MM.1S (cell line): ENCODE data around the gene MYH15.
A peak's percentile ranks its signal among the peaks of the same experiment; 100 is the strongest.

ENCODE experiments used
- DNase-seq: peaks from one replicate; pipeline ENCODE4 v3.0.0-alpha.2; 2015
- H2AFZ ChIP-seq: fragments of 300-600 bp; sonication (generic); 2 replicates; pipeline ENCODE4 v1.6.0; 2016; ENCODE audit warnings: antibody characterized with exemption, low read length
- H3F3A ChIP-seq: fragments of 300-600 bp; sonication (generic); 2 replicates; pipeline ENCODE4 v1.6.1; 2016; ENCODE audit warnings: mild to moderate bottlenecking, antibody characterized with exemption, low read length, moderate library complexity, mixed read lengths; ENCODE audit not compliant: insufficient read depth
- H3K27ac ChIP-seq: fragments of 300-600 bp; sonication (generic); 2 replicates; pipeline ENCODE4 v1.5.1; 2016; ENCODE audit warnings: mild to moderate bottlenecking, low read length
- H3K27me3 ChIP-seq: fragments of 300-600 bp; sonication (generic); replicated peaks from 2 replicates; pipeline ENCODE4 v1.6.0; 2016; ENCODE audit warnings: low read length; ENCODE audit not compliant: insufficient read depth
- H3K36me3 ChIP-seq: fragments of 300-600 bp; sonication (generic); replicated peaks from 2 replicates; pipeline ENCODE4 v1.6.1; 2016; ENCODE audit warnings: mild to moderate bottlenecking, low read length, mixed read lengths; ENCODE audit not compliant: insufficient read depth
- H3K4me1 ChIP-seq: fragments of 300-600 bp; sonication (generic); 2 replicates; pipeline ENCODE4 v1.6.1; 2016; ENCODE audit warnings: low read length, mixed read lengths
- H3K4me2 ChIP-seq: fragments of 300-600 bp; sonication (generic); 2 replicates; pipeline ENCODE4 v1.6.0; 2016; ENCODE audit warnings: low read depth, low read length
- H3K4me3 ChIP-seq: fragments of 300-600 bp; sonication (generic); 2 replicates; pipeline ENCODE4 v1.5.1; 2016; ENCODE audit warnings: low read length, mixed read lengths
- H3K79me2 ChIP-seq: fragments of 300-600 bp; sonication (generic); 2 replicates; pipeline ENCODE4 v1.6.1; 2016; ENCODE audit warnings: mixed run types, low read length, mixed read lengths
- H3K9ac ChIP-seq: fragments of 300-600 bp; sonication (generic); 2 replicates; pipeline ENCODE4 v1.6.1; 2016; ENCODE audit warnings: low read length, mixed read lengths
- H3K9me2 ChIP-seq: fragments of 300-600 bp; sonication (generic); replicated peaks from 2 replicates; pipeline ENCODE4 v1.6.1; 2016; ENCODE audit warnings: mild to moderate bottlenecking, low read length, mixed read lengths; ENCODE audit not compliant: insufficient read depth
- H3K9me3 ChIP-seq: fragments of 300-600 bp; sonication (generic); replicated peaks from 2 replicates; pipeline ENCODE4 v1.6.1; 2016; ENCODE audit warnings: mild to moderate bottlenecking, low read length, mixed read lengths; ENCODE audit not compliant: insufficient read depth
- H4K20me1 ChIP-seq: fragments of 300-600 bp; sonication (generic); 2 replicates; pipeline ENCODE4 v1.6.1; 2016; ENCODE audit warnings: mild to moderate bottlenecking, low read length, moderate library complexity, mixed read lengths; ENCODE audit not compliant: insufficient read depth
- EZH2 ChIP-seq: fragments of 300-600 bp; sonication (generic); optimal IDR thresholded peaks from 2 replicates; pipeline ENCODE3; 2017; ENCODE audit warnings: low read depth, mild to moderate bottlenecking, antibody characterized with exemption, low read length, mixed read lengths
- EZH2phosphoT487 ChIP-seq: fragments of 300-600 bp; sonication (generic); IDR thresholded peaks from 2 replicates; pipeline ENCODE4 v1.6.1; 2018; ENCODE audit warnings: antibody characterized with exemption, low read length
- TF ChIP-seq, protein P1 (sequence below): fragments of 300-600 bp; sonication (generic); IDR thresholded peaks from 2 replicates; pipeline ENCODE4 v1.5.1; 2016; ENCODE audit warnings: antibody characterized with exemption, low read length, mixed read lengths

MYH15 gene

GRCh38 chr3:108528459-108529252 is 18.3 kb upstream of the MYH15 start:
- no peaks in the 10 kb centered on the region for H3K79me2 ChIP-seq
- no peaks in the 10 kb centered on the region for H4K20me1 ChIP-seq
- H2AFZ ChIP-seq, result no peak overlapping the region
- H3K9me3 ChIP-seq, result no peaks in the 10 kb centered on the region
- peaks cover 5% of the 10 kb centered on the region for H3K4me1 ChIP-seq
- peak; percentile 10 for DNase-seq
- H3K9me2 ChIP-seq, result no peaks in the 10 kb centered on the region
- TF ChIP-seq, protein P1, sequence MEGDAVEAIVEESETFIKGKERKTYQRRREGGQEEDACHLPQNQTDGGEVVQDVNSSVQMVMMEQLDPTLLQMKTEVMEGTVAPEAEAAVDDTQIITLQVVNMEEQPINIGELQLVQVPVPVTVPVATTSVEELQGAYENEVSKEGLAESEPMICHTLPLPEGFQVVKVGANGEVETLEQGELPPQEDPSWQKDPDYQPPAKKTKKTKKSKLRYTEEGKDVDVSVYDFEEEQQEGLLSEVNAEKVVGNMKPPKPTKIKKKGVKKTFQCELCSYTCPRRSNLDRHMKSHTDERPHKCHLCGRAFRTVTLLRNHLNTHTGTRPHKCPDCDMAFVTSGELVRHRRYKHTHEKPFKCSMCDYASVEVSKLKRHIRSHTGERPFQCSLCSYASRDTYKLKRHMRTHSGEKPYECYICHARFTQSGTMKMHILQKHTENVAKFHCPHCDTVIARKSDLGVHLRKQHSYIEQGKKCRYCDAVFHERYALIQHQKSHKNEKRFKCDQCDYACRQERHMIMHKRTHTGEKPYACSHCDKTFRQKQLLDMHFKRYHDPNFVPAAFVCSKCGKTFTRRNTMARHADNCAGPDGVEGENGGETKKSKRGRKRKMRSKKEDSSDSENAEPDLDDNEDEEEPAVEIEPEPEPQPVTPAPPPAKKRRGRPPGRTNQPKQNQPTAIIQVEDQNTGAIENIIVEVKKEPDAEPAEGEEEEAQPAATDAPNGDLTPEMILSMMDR, result no peak
- TF ChIP-seq EZH2, result no peak
- TF ChIP-seq EZH2phosphoT487, result no peak
- no peaks in the 10 kb centered on the region for H3F3A ChIP-seq
- no peaks in the 10 kb centered on the region for H3K27me3 ChIP-seq
- H3K4me3 ChIP-seq, result no peak overlapping the region
- no peak overlapping the region for H3K4me2 ChIP-seq
- no peak overlapping the region for H3K9ac ChIP-seq
- H3K36me3 ChIP-seq, result no peaks in the 10 kb centered on the region
- no peak overlapping the region for H3K27ac ChIP-seq

- no peak for DNase-seq
- H3K4me3 ChIP-seq, result no peak overlapping the region
- peaks cover 5% of the 10 kb centered on the region for H3K4me1 ChIP-seq
- H3K4me2 ChIP-seq, result no peak overlapping the region
- no peak overlapping the region for H2AFZ ChIP-seq
- TF ChIP-seq EZH2, result no peak
- TF ChIP-seq, protein P1, result no peak
- no peak for TF ChIP-seq EZH2phosphoT487
- H3K9me3 ChIP-seq, result no peaks in the 10 kb centered on the region
- H3K36me3 ChIP-seq, result no peaks in the 10 kb centered on the region
- no peaks in the 10 kb centered on the region for H3K9me2 ChIP-seq
- H3K27ac ChIP-seq, result no peak overlapping the region
- H3K79me2 ChIP-seq, result no peaks in the 10 kb centered on the region
- no peak overlapping the region for H3K9ac ChIP-seq
- H4K20me1 ChIP-seq, result no peaks in the 10 kb centered on the region
- H3K27me3 ChIP-seq, result no peaks in the 10 kb centered on the region
- H3F3A ChIP-seq, result no peaks in the 10 kb centered on the region
These were observed 17.4 kb upstream of the MYH15 start for GRCh38 chr3:108527817-108528216.

GRCh38 chr3:108527109-108527508 is 16.7 kb upstream of the MYH15 start:
- H3K79me2 ChIP-seq, result no peaks in the 10 kb centered on the region
- H3F3A ChIP-seq, result no peaks in the 10 kb centered on the region
- H3K27me3 ChIP-seq, result no peaks in the 10 kb centered on the region
- no peaks in the 10 kb centered on the region for H4K20me1 ChIP-seq
- DNase-seq, result no peak
- no peak overlapping the region for H2AFZ ChIP-seq
- no peak overlapping the region for H3K4me3 ChIP-seq
- no peak for TF ChIP-seq EZH2
- no peak for TF ChIP-seq EZH2phosphoT487
- TF ChIP-seq, protein P1, result no peak
- H3K9me3 ChIP-seq, result no peaks in the 10 kb centered on the region
- no peak overlapping the region for H3K4me2 ChIP-seq
- H3K9me2 ChIP-seq, result no peaks in the 10 kb centered on the region
- H3K27ac ChIP-seq, result no peak overlapping the region
- no peaks in the 10 kb centered on the region for H3K36me3 ChIP-seq
- no peak overlapping the region for H3K9ac ChIP-seq
- peaks cover 5% of the 10 kb centered on the region for H3K4me1 ChIP-seq
